Activated gamma-delta T cell treated with anti-CD3 and anti-CD28 coated beads, Interleukin-2, amount 50 U/mL, for 16 hours (primary cell): ENCODE measurements around the gene NELL1.

Experiments
- DNase-seq: peaks from one replicate; pipeline ENCODE4 v3.0.0-alpha.2; 2020; ENCODE audit warnings: low read depth

Gene NELL1

DNA sequence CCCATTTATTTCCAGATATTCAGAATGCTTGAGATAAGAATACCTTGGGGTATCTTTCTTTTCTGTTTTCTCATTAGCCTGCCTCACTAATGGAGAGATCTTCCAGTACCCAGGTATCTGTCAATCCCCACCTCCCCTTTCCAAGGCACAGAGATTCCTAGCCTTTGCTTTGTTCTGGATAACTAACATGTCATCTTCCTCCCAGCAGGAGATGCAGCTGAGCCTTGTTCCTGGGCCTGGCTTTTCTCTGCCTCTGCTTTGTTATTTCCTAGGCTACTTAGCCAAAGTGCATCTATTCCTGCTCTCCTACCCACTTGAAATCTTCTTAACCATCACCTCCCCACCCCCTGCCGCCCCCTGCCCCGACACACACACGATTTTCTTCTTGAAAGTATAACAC, 297.1 kb downstream of the NELL1 start:
- DNase-seq, result no peak

GRCh38 chr11:20973940-20974559, 304.7 kb downstream of the NELL1 start:
- no peak for DNase-seq

GRCh38 chr11:20980736-20981135, 311.4 kb downstream of the NELL1 start:
- DNase-seq, result no peak

- no peak for DNase-seq
Observed at GRCh38 chr11:20990447-20990846, 321.1 kb downstream of the NELL1 start.

GRCh38 chr11:20991471-20991870, 322.1 kb downstream of the NELL1 start:
- no peak for DNase-seq

GRCh38 chr11:21007297-21007696, 337.9 kb downstream of the NELL1 start:
- DNase-seq, result no peak

DNA sequence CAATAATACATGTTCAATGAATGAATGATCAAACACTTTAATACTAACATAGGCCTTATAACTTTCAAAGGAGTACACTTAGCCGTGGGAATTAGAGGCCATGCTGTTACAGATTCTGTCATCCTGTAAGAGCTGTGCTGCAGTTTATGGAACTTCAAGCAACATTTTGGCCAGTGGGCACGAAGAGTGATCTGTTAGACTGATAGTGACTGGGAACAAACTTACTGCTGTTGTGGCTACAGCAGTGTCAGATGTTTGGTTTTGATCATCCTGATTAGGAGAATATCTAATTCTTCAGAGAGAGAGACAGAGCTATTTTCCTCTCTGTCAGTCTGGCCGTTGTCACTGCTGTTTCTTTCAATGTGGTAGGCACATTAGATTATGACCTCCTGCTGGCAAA, 348.9 kb downstream of the NELL1 start:
- DNase-seq, result no peak

DNA sequence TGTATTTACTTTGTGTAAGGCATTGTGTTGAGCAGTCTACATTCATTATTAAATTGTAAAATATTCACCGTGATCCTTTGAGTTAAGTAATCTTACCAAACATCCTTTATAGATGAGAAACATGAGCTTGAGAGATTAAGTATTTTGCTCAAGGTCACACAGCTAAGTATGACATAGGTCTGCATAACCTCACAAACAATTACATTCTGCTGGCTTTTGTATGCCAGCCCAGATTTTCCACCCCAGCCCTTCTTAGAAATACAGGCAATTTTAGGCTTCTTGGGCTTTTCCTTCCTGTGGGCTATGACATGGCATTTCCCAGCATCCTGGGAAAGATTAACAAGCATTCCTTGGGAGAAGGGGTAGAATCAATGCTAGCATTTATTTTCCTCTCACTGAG, 357.3 kb downstream of the NELL1 start:
- no peak for DNase-seq

DNA sequence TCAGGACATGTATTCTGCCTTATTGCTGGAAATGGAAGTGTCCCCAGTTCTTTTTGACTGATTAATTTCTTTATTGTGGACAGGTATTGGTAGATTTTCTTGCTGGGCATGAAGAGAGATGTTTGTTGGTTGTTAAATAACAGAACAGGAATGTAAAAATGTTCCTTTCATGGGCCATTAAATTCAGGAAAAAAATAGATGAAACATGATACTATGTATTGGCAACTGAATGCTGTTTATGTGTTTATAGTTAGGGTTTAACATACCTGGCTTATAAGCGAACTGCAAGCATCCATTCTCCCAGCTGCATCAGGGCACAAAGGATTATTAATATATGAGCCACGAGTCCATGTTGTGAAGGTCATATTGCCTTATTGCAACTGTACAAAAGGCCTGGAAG, 368.5 kb downstream of the NELL1 start:
- no peak for DNase-seq

- DNase-seq, result no peak
Observed at GRCh38 chr11:21038801-21039200, 369.4 kb downstream of the NELL1 start.

DNA sequence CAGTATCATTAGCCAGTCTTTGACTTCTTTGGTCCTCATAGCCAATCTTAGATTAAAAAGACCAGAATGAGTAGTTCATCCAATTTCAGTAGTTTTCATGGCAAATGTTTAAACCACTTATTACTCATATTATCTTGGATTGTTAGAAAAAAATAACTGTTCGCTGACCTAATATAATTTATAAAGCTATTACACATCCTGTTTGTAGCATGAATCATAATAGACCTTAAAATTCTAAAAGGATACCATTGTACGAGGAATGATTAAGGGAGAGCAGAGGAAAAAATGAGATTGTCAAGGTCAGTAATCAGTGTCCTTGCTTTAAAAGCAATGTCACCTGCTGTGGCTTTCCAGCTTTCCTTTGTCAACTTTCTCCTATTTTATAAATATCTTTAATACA, 371.2 kb downstream of the NELL1 start:
- DNase-seq, result no peak

- no peak for DNase-seq
Observed at GRCh38 chr11:21048626-21049025, 379.2 kb downstream of the NELL1 start.

- no peak for DNase-seq
Observed at GRCh38 chr11:21053466-21053865, 384.1 kb downstream of the NELL1 start.

GRCh38 chr11:21056644-21057043, 387.3 kb downstream of the NELL1 start:
- DNase-seq, result no peak

GRCh38 chr11:21059879-21060278, 390.5 kb downstream of the NELL1 start:
- no peak for DNase-seq

- no peak for DNase-seq
Observed at GRCh38 chr11:21066030-21066429, 396.6 kb downstream of the NELL1 start.

DNA sequence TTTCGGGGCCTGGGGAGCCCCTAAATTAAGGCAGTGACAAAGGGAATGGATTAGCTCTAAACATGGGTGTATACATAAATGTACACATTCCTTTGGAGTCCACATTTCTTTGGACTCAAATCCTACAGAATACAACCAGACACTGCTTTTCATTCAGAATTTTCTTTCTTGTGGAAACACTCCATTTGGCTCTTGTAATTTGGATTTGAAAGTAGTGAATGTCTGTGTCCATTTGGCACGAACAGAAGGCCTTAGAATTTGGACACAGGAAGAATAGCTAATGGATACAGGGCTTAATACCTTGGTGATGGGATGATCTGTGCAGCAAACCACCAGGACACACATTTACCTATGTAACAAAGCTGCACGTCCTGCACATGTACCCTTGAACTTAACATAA, 399.5 kb downstream of the NELL1 start:
- DNase-seq, result no peak

DNA sequence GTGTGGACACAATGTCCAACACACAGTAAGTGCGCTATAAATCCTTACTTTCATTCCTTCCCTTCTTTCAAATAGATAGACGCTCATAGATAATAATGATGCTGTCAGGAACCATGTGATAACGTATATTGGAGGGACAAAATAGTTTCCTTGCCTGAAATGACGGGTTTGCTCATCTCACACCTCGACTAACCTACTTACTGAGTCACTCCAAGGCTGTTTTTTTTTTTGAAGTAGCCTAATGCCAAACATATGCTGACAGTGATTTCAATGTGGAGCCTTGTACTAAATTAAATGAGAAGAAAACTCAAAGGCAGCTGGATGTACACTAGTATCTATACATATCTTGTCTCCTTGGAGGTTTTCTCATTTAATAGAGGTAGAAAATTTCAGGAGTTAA, 400.5 kb downstream of the NELL1 start:
- DNase-seq, result no peak

DNA sequence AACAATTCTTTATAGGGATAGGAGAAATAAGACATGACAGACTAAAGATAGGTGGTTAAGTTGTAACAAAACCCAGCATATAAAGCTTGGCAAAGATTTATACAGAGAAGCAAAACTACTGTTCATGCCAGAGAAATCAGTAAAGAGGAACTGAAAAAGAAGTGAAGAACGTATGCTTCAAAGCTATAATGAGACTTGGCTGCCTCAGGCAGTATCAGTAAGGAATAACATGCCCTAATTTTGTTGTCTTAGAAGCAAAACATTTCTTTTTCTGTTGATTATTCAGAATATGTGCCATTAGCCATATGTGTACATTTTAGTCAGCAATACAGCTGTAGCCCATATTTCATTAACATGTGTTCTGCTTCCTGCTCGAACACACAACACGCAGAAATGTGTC, 403.2 kb downstream of the NELL1 start:
- no peak for DNase-seq

GRCh38 chr11:21082853-21083252, 413.5 kb downstream of the NELL1 start:
- DNase-seq, result no peak

DNA sequence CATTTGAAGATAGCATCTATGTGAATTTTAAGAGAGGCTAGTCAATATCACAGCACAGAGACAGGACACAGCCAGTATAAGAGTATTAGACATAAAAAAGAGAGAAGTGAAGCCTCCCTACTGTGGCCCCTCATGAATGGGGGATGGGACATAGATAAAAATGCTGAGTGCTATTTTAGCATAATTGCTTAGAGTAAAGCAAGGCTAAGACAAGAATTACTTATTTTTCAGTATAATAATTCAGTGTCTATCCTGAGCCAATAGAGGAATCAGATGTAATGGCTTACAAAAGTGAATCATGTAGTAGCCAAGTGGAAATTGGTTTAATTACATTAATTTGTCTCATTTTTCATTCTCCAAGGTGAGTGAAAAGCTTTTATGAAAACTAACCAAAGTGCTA, 419.5 kb downstream of the NELL1 start:
- no peak for DNase-seq

DNA sequence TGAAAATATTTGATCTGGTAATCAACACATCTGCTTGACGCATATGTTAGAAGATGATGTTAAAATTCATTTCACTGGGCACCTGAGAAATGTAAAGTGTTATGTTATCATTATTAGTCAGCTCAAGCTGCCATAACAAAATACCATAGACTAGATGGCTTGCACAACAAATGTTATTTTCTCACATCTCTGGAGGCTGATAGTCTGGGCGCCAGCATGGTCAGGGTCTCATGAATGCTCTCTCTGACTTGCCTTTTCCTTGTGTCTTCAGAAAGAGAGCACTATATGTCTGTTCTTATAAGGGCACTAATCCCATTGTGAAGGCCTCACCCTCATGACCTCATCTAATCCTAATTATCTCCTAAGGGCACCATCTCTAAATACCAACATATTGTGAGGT, 435.3 kb downstream of the NELL1 start:
- no peak for DNase-seq

DNA sequence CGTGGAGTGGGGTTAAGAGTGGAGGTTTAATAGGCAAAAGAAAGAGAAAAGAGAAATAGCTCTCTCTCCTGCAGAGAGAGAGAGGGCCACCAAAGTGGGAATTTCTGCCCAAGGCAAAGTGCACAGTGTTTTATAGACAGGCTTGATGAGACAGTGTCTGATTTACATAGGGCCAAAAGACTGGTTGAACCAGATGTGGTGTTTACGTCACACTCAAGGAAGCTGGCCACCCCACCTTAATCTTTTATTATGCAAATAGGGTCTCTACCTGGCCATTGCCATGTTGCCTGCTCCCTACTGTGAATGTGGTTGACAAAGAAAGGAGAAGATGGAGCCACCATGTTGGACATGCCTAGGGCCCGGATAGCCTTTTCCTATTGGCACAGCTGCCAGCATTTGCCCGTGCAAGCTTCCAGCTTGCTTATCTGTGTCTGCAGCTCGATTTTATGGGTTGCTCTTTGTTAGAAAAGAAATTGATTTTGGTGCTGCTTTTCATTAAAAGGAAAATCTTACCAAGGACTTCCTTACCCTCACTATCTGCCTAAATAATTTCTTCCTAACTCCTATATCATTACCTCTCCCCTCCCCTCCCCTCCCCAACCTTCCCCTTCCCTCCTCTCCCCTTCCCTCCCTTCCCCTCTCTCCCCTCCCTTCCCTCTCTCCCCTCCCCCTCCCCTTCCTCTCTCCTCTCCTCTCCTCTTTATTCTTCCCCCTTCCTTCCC, 436.0 kb downstream of the NELL1 start:
- no peak for DNase-seq

GRCh38 chr11:21109341-21109740, 440.0 kb downstream of the NELL1 start:
- no peak for DNase-seq
